Omental fat pad (tissue), 4 donors: Measurements from ENCODE around the gene FBXO28. TPM values are rescaled to one million over a fixed set of nuclear protein-coding genes. Genes with fewer than 3 reads are reported as not detected.

Experiments
- ATAC-seq: fragments of 150-250 bp; one replicate; pipeline ENCODE4 v1.9.1; 2016; ENCODE audit warnings: mild to moderate bottlenecking, moderate library complexity; ENCODE audit not compliant: low FRiP score
- DNase-seq: peaks from one replicate; pipeline ENCODE4 v3.0.0-alpha.2; 2019; ENCODE audit warnings: low spot score
- CTCF ChIP-seq, 3 donors: fragments of 450-650 bp; IDR thresholded peaks; one replicate each; pipeline ENCODE4 v1.5.1; 2016 to 2017; ENCODE audit warnings: antibody characterized with exemption in 3 of 3, mild to moderate bottlenecking in 3 of 3, moderate library complexity in 2 of 3
- total RNA-seq, 4 donors: library from RNA; depleted of rRNA; stranded (reverse); fragments of >200 nt; gene quantifications; one replicate each; pipeline ENCODE4 v1.1.0, GENCODE V29; 2016

Gene FBXO28
- total RNA-seq, 4 donors from 2014 or later: 24.9 to 32.7 (median 27.6) TPM

- no peak for DNase-seq
- TF ChIP-seq CTCF (IDR thresholded peaks at IDR 0.05): no peak
- no peak for ATAC-seq
Measured at GRCh38 chr1:224095339-224095738, 18.6 kb upstream of the FBXO28 start.

- no peak for TF ChIP-seq CTCF (IDR thresholded peaks at IDR 0.05)
- no peak for ATAC-seq
Measured at GRCh38 chr1:224095867-224096266, 18.0 kb upstream of the FBXO28 start.

GRCh38 chr1:224096773-224097172, 17.1 kb upstream of the FBXO28 start:
- no peak for DNase-seq
- no peak for ATAC-seq
- no peak for TF ChIP-seq CTCF (IDR thresholded peaks at IDR 0.05)

More at GRCh38 chr1:224095867-224096266, 18.0 kb upstream of the FBXO28 start:
- no peak for DNase-seq

- TF ChIP-seq CTCF (IDR thresholded peaks at IDR 0.05): no peak
- DNase-seq: no peak
- ATAC-seq: no peak
Measured at GRCh38 chr1:224098007-224098406, 15.9 kb upstream of the FBXO28 start.

GRCh38 chr1:224106568-224107281, 7.2 kb upstream of the FBXO28 start:
- TF ChIP-seq CTCF (IDR thresholded peaks at IDR 0.05): no peak
- ATAC-seq (no peak), DNase-seq (no peak)

- DNase-seq (no peak), ATAC-seq (no peak)
- TF ChIP-seq CTCF (IDR thresholded peaks at IDR 0.05): no peak
Measured at GRCh38 chr1:224107282-224107625, 6.7 kb upstream of the FBXO28 start.

GRCh38 chr1:224108991-224109390, 4.9 kb upstream of the FBXO28 start:
- TF ChIP-seq CTCF (IDR thresholded peaks at IDR 0.05): no peak
- DNase-seq: no peak
- ATAC-seq: no peak
